Esophagus muscularis mucosa (tissue), 4 donors: Measurements from ENCODE around the gene ZFHX3. TPM values are rescaled to one million over a fixed set of nuclear protein-coding genes. Genes with fewer than 3 reads are reported as not detected.
A peak's percentile ranks its signal among the peaks of the same experiment; 100 is the strongest.
"Not testable (repeated sequence)": the region's sequence is repeated elsewhere in the genome, so short reads cannot be mapped to it uniquely, and the experiment has no call there.

ENCODE experiments used
- DNase-seq: peaks from one replicate; pipeline ENCODE4 v3.0.0-alpha.2; 2017; ENCODE audit errors: extremely low spot score
- H3K27ac ChIP-seq, 4 donors: fragments of 200-600 bp; sonication (generic); replicated peaks in 1 of 4; 1 replicate in 3 of 4; 2 replicates in 1 of 4; pipeline ENCODE4 v1.5.1; 2016 to 2019; ENCODE audit warnings: mild to moderate bottlenecking in 1 of 4
- H3K27me3 ChIP-seq, 4 donors: fragments of 200-600 bp; sonication (generic); one replicate each; pipeline versions ENCODE4 v1.5.1 to v1.6.0; 2016 to 2019
- H3K36me3 ChIP-seq, 4 donors: fragments of 200-600 bp; sonication (generic); one replicate each; pipeline ENCODE4 v1.5.1; 2016 to 2019
- H3K4me1 ChIP-seq, 4 donors: fragments of 200-600 bp; sonication (generic); one replicate each; pipeline ENCODE4 v1.5.1; 2016 to 2019
- H3K4me3 ChIP-seq, 4 donors: fragments of 200-600 bp; sonication (generic); 1 replicate in 2 of 4; 2 replicates in 2 of 4; pipeline ENCODE4 v1.5.1; 2016 to 2019; ENCODE audit warnings: mild to moderate bottlenecking in 4 of 4, moderate library complexity in 1 of 4
- H3K9me3 ChIP-seq, 4 donors: fragments of 200-600 bp; sonication (generic); 1 replicate in 3 of 4; 2 replicates in 1 of 4; pipeline ENCODE4 v1.5.1; 2016 to 2019
- CTCF ChIP-seq, 3 experiments: fragments of 200-600 bp in 2 of 3; fragments of 450-650 bp in 1 of 3; sonication (generic) in 2 of 3; IDR thresholded peaks; one replicate each; pipeline ENCODE4 v1.5.1; 2017 to 2019; ENCODE audit warnings: antibody characterized with exemption in 3 of 3, mild to moderate bottlenecking in 2 of 3, moderate library complexity in 1 of 3
- EP300 ChIP-seq: sonication (generic); formaldehyde crosslinking; IDR thresholded peaks from one replicate; pipeline ENCODE4 v1.6.1; 2017; ENCODE audit warnings: antibody characterized with exemption
- POLR2A ChIP-seq: fragments of 450-650 bp; IDR thresholded peaks from one replicate; pipeline ENCODE4 v1.6.1; 2017; ENCODE audit warnings: antibody characterized with exemption, moderate library complexity, mild to moderate bottlenecking, low read depth
- POLR2AphosphoS5 ChIP-seq, 2 donors: sonication (generic); formaldehyde crosslinking; IDR thresholded peaks; one replicate each; pipeline ENCODE4 v1.6.1; 2017; ENCODE audit warnings: antibody characterized with exemption in 2 of 2
- WGBS: methylation state at CpG from one replicate; pipeline ENCODE4 v1.1.5; 2018; 5-methylcytosine and 5-hydroxymethylcytosine counted together
- intact Hi-C: fragments of 100-400 bp; cut with DNase I; formaldehyde crosslinking; loops from one replicate; pipeline ENCODE4 v1.15.1; 2023
- total RNA-seq, 4 donors: library from RNA; depleted of rRNA; stranded (reverse); fragments of >200 nt; gene quantifications; one replicate each; pipeline versions ENCODE4 v1.1.0 to v1.2.1, GENCODE V29; 2016

Gene ZFHX3
- total RNA-seq, 4 donors from 2014 or later: 25.7 to 53.0 (median 30.6) TPM

- 81% methylated on average over 2 of the region's 2 CpGs for WGBS
- H3K4me1 ChIP-seq: peaks cover 48 to 85% (median 81%) of the 10 kb centered on the region in 4 donors
- TF ChIP-seq CTCF (IDR thresholded peaks at IDR 0.05) (no peak), POLR2A (no peak), POLR2AphosphoS5 (IDR thresholded peaks at IDR 0.05) (no peak), EP300 (no peak)
- intact Hi-C loops: loop anchor here (5.0 kb wide), 1 partner anchor 51 kb away; no protein-coding TSS in a partner anchor
- no peak for DNase-seq
- H3K36me3 ChIP-seq: no peaks in the 10 kb centered on the region
- H3K4me3 ChIP-seq: no peak overlapping the region
- H3K27ac ChIP-seq: peak overlapping the region; percentile 76 to 81 (median 78)
- no peaks in the 10 kb centered on the region for H3K27me3 ChIP-seq
- H3K9me3 ChIP-seq: no peaks in the 10 kb centered on the region
Measured at GRCh38 chr16:72991211-72991610, 56.7 kb downstream of the ZFHX3 start.

- intact Hi-C loops: loop anchor here (5.0 kb wide), 1 partner anchor 52 kb away; no protein-coding TSS in a partner anchor
- H3K9me3 ChIP-seq: no peaks in the 10 kb centered on the region
- no peak for TF ChIP-seq CTCF (IDR thresholded peaks at IDR 0.05)
- H3K27me3 ChIP-seq: no peaks in the 10 kb centered on the region
- WGBS: 89% methylated on average over 14 of the region's 14 CpGs
- H3K27ac ChIP-seq: peak overlapping the region; percentile 76 to 81 (median 78)
- DNase-seq: no peak
- peak overlapping the region in 2 of 4 donors; percentile 15 to 24 for H3K4me3 ChIP-seq
- no peaks in the 10 kb centered on the region for H3K36me3 ChIP-seq
- peaks cover 54 to 90% (median 83%) of the 10 kb centered on the region in 4 donors for H3K4me1 ChIP-seq
Measured at GRCh38 chr16:72990571-72990970, 57.4 kb downstream of the ZFHX3 start.

GRCh38 chr16:72989579-72990551 is 58.1 kb downstream of the ZFHX3 start:
- 38% methylated on average over 15 of the region's 19 CpGs for WGBS
- Histone ChIP-seq H3K9me3 (no peaks in the 10 kb centered on the region), H3K4me1 (peaks cover 61 to 97% (median 89%) of the 10 kb centered on the region in 4 donors), H3K27me3 (no peaks in the 10 kb centered on the region), H3K4me3 (peak overlapping the region; percentile 1 to 27 (median 18)), H3K36me3 (no peaks in the 10 kb centered on the region), H3K27ac (peak overlapping the region; percentile 76 to 81 (median 78))
- intact Hi-C loops: loop anchor here (5.0 kb wide), 2 partner anchors 52 to 62 kb away; no protein-coding TSS in a partner anchor
- peak; percentile 95 for DNase-seq
- TF ChIP-seq POLR2A (no peak), POLR2AphosphoS5 (IDR thresholded peaks at IDR 0.05) (peak; percentile 81), CTCF (IDR thresholded peaks at IDR 0.05) (no peak), EP300 (peak; percentile 69)

- H3K4me3 ChIP-seq, DNase-seq, H3K9me3 ChIP-seq, H3K36me3 ChIP-seq, H3K27me3 ChIP-seq: not testable (repeated sequence)
- Histone ChIP-seq H3K4me1 (peaks cover 68 to 98% (median 95%) of the 10 kb centered on the region in 4 donors), H3K27ac (peak overlapping the region; percentile 76 to 81 (median 78))
- intact Hi-C loops: loop anchor here (5.0 kb wide), 1 partner anchor 63 kb away; no protein-coding TSS in a partner anchor
- WGBS: 81% methylated on average over 7 of the region's 7 CpGs
Measured at GRCh38 chr16:72989203-72989578, 58.7 kb downstream of the ZFHX3 start.

GRCh38 chr16:72988569-72988968 is 59.4 kb downstream of the ZFHX3 start:
- WGBS: 92% methylated on average over 1 of the region's 1 CpG

More at GRCh38 chr16:72988569-72988968, 59.4 kb downstream of the ZFHX3 start:
- H3K36me3 ChIP-seq: no peaks in the 10 kb centered on the region
- peaks cover 74 to 99% (median 95%) of the 10 kb centered on the region in 4 donors for H3K4me1 ChIP-seq
- no peak for TF ChIP-seq CTCF (IDR thresholded peaks at IDR 0.05)
- TF ChIP-seq POLR2A: no peak
- TF ChIP-seq EP300: no peak
- no peak for TF ChIP-seq POLR2AphosphoS5 (IDR thresholded peaks at IDR 0.05)
- no peak overlapping the region for H3K4me3 ChIP-seq
- H3K27me3 ChIP-seq: no peaks in the 10 kb centered on the region
- H3K9me3 ChIP-seq: no peaks in the 10 kb centered on the region
- intact Hi-C loops: loop anchor here (5.0 kb wide), 1 partner anchor 64 kb away; no protein-coding TSS in a partner anchor
- DNase-seq: no peak
- H3K27ac ChIP-seq: peak overlapping the region; percentile 76 to 81 (median 78)
